ENCODE measurements around the gene CNGB1.
"Not testable (repeated sequence)": the region's sequence is repeated elsewhere in the genome, so short reads cannot be mapped to it uniquely, and the experiment has no call there.

CNGB1 gene

GRCh38 chr16:57929250-57929649 is 41.7 kb downstream of the CNGB1 start:
- Histone ChIP-seq H3K36me3 (ENCODE audit: insufficient read depth, low read length) (no peaks in the 10 kb centered on the region), H3K9ac (ENCODE audit: low read depth, low read length) (no peak overlapping the region), H3K9me3 (ENCODE audit: control insufficient read depth, insufficient read depth, low read length) (peaks cover 2% of the 10 kb centered on the region; the same call in 1 of the 2 replicates), H3K4me1 (ENCODE audit: insufficient read depth, low read length) (no peaks in the 10 kb centered on the region)

DNA sequence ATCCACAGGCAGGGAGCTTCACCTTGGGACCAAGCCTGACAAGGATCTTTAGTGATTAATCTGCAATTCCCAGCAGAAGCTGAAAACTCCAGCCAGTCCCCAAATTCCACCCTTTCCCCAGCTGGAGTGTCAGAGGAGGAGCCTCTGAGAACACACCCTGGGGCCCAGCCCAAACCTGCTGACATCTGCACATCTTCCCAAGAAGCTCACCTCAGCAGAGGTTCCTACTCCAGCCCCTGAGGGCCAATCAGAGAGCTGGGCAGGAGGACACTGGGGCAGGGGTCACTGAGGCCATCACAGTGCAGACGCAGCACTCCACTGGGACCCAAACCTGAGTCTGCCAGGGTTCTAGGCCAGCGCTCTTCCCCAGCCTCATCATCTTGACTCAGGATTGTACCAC is 44.9 kb downstream of the CNGB1 start:
- H3K4me1 ChIP-seq (ENCODE audit: insufficient read depth, low read length): no peaks in the 10 kb centered on the region
- H3K9ac ChIP-seq (ENCODE audit: low read depth, low read length): no peak overlapping the region

DNA sequence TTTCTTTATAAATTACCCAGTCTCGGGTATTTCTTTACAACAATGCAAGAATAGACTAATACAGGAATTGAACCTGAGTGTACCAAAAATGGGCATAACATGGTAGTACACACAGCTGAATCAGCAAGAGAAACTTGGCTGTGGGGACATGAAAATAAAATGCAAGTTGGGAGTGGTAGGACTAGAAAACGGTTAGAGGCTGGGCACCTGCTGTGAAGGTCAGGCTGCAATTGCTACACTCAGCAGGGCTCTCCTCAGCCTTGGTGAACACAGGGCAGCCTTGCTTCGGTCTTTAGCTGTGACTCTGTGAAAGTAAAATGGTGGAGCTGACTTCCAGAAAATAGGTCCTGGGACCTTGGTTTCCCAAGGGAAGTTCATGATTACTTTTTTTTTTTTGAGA is 45.6 kb downstream of the CNGB1 start:
- Histone ChIP-seq H3K9ac (ENCODE audit: low read depth, low read length) (no peak overlapping the region), H3K9me3 (ENCODE audit: control insufficient read depth, insufficient read depth, low read length) (peaks cover 2% of the 10 kb centered on the region; the same call in 1 of the 2 replicates), H3K4me1 (ENCODE audit: insufficient read depth, low read length) (no peaks in the 10 kb centered on the region), H3K36me3 (ENCODE audit: insufficient read depth, low read length) (no peaks in the 10 kb centered on the region)

More for the DNA sequence above, 44.9 kb downstream of the CNGB1 start:
- no peaks in the 10 kb centered on the region for H3K36me3 ChIP-seq (ENCODE audit: insufficient read depth, low read length)
- H3K9me3 ChIP-seq (ENCODE audit: control insufficient read depth, insufficient read depth, low read length): peaks cover 2% of the 10 kb centered on the region; the same call in 1 of the 2 replicates

GRCh38 chr16:57924514-57924913 is 46.4 kb downstream of the CNGB1 start:
- H3K9me3 ChIP-seq (ENCODE audit: control insufficient read depth, insufficient read depth, low read length): peaks cover under 1% of the 10 kb centered on the region; the same call in 1 of the 2 replicates
- no peak overlapping the region for H3K9ac ChIP-seq (ENCODE audit: low read depth, low read length)
- H3K36me3 ChIP-seq (ENCODE audit: insufficient read depth, low read length): no peaks in the 10 kb centered on the region
- no peaks in the 10 kb centered on the region for H3K4me1 ChIP-seq (ENCODE audit: insufficient read depth, low read length)

DNA sequence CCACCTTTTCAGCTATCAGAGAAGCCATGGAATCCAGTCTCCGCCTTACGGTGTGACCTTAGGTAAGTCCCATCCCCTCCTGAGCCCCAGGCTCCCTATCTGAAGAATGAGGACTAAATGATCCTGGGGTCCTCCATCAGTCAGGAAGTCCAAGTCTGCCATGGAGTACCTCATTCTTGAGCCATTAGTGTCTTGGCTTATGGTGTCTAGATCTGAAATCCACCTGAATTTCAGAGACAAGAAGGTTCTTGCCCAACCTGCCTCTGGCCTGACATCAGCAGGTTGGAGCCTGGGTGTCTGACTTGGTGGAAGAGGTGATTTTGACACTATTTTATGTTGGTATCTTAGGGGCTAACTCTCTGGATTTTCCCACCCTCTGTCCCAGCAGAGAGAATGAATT is 47.1 kb downstream of the CNGB1 start:
- H3K36me3 ChIP-seq (ENCODE audit: insufficient read depth, low read length): no peaks in the 10 kb centered on the region
- no peak overlapping the region for H3K9ac ChIP-seq (ENCODE audit: low read depth, low read length)
- no peaks in the 10 kb centered on the region for H3K4me1 ChIP-seq (ENCODE audit: insufficient read depth, low read length)
- no peaks in the 10 kb centered on the region for H3K9me3 ChIP-seq (ENCODE audit: control insufficient read depth, insufficient read depth, low read length)

DNA sequence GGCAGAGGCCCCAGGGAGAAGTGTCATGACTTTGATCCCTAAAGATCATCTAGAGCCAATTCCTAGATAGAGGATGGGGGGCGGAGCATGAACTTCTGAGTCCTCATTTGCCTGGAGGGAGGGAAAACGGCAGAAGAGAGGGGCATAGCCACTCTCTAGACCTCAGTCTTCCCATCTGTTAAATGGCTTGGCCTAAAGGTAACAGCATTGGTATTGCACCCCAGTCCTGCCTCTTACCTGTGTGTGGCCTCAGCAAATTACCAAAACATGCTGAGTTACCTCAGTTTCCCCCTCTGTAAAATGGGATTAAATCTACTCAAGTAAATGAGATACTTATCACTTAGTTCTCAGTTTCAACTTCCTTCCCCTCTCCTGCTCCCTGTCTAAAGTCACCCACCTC is 47.5 kb downstream of the CNGB1 start:
- no peaks in the 10 kb centered on the region for H3K9me3 ChIP-seq (ENCODE audit: control insufficient read depth, insufficient read depth, low read length)
- no peaks in the 10 kb centered on the region for H3K36me3 ChIP-seq (ENCODE audit: insufficient read depth, low read length)
- no peaks in the 10 kb centered on the region for H3K4me1 ChIP-seq (ENCODE audit: insufficient read depth, low read length)
- H3K9ac ChIP-seq (ENCODE audit: low read depth, low read length): no peak overlapping the region

GRCh38 chr16:57920880-57921229 is 50.1 kb downstream of the CNGB1 start:
- Histone ChIP-seq H3K9me3 (ENCODE audit: control insufficient read depth, insufficient read depth, low read length) (no peaks in the 10 kb centered on the region), H3K36me3 (ENCODE audit: insufficient read depth, low read length) (no peaks in the 10 kb centered on the region), H3K9ac (ENCODE audit: low read depth, low read length) (no peak overlapping the region), H3K4me1 (ENCODE audit: insufficient read depth, low read length) (no peaks in the 10 kb centered on the region)

GRCh38 chr16:57920215-57920879 is 50.6 kb downstream of the CNGB1 start:
- Histone ChIP-seq H3K4me1 (ENCODE audit: insufficient read depth, low read length) (no peaks in the 10 kb centered on the region), H3K9ac (ENCODE audit: low read depth, low read length) (no peak overlapping the region), H3K36me3 (ENCODE audit: insufficient read depth, low read length) (no peaks in the 10 kb centered on the region), H3K9me3 (ENCODE audit: control insufficient read depth, insufficient read depth, low read length) (no peaks in the 10 kb centered on the region)

DNA sequence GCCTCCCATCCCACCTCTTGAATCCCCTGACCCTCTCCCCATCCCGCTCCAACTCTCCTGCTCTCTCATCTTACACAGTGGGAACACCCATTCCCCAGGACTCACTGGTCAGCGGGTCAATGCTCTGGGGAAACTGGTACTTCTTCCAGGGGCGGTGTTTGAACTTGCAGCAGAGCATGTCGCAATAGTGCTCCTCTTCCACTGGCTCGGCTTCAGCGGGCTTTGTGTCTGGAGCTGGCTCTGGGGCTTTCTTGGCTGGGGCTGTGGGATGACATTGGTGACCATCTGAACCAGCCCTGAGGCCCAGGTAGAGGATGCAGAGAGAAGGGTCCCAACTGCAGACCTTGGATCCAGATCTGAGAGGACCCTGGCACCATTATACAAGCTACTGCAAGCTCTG is 51.9 kb downstream of the CNGB1 start:
- Histone ChIP-seq H3K4me1 (ENCODE audit: insufficient read depth, low read length) (no peaks in the 10 kb centered on the region), H3K36me3 (ENCODE audit: insufficient read depth, low read length) (no peaks in the 10 kb centered on the region), H3K9me3 (ENCODE audit: control insufficient read depth, insufficient read depth, low read length) (no peaks in the 10 kb centered on the region), H3K9ac (ENCODE audit: low read depth, low read length) (no peak overlapping the region)

GRCh38 chr16:57918444-57918843 is 52.5 kb downstream of the CNGB1 start:
- H3K4me1 ChIP-seq (ENCODE audit: insufficient read depth, low read length): no peaks in the 10 kb centered on the region
- no peaks in the 10 kb centered on the region for H3K9me3 ChIP-seq (ENCODE audit: control insufficient read depth, insufficient read depth, low read length)
- no peak overlapping the region for H3K9ac ChIP-seq (ENCODE audit: low read depth, low read length)
- H3K36me3 ChIP-seq (ENCODE audit: insufficient read depth, low read length): no peaks in the 10 kb centered on the region

GRCh38 chr16:57917929-57918328 is 53.0 kb downstream of the CNGB1 start:
- H3K36me3 ChIP-seq (ENCODE audit: insufficient read depth, low read length): not testable (repeated sequence)

DNA sequence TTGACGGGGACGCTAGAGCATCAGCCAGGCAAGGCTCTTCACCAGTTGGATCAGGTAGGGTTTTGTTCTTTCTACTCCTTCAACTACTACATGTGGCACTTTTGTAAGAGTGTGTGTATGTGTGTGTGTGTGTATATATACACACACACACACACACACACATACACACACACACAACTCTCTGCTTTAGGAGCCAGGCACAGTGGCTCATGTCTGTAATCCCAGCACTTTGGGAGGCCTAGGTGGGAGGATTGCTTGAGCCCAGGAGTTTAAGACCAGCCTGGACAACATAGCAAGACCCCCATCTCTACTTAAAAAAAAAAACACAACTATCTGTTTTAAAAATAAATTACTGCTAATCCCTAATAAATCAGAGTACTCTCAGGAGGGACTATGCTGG is 53.4 kb downstream of the CNGB1 start:
- H3K36me3 ChIP-seq (ENCODE audit: insufficient read depth, low read length); H3K9ac ChIP-seq (ENCODE audit: low read depth, low read length); H3K9me3 ChIP-seq (ENCODE audit: control insufficient read depth, insufficient read depth, low read length); H3K4me1 ChIP-seq (ENCODE audit: insufficient read depth, low read length): not testable (repeated sequence)

More at GRCh38 chr16:57917929-57918328, 53.0 kb downstream of the CNGB1 start:
- not testable (repeated sequence) for H3K9me3 ChIP-seq (ENCODE audit: control insufficient read depth, insufficient read depth, low read length); H3K4me1 ChIP-seq (ENCODE audit: insufficient read depth, low read length); H3K9ac ChIP-seq (ENCODE audit: low read depth, low read length)

DNA sequence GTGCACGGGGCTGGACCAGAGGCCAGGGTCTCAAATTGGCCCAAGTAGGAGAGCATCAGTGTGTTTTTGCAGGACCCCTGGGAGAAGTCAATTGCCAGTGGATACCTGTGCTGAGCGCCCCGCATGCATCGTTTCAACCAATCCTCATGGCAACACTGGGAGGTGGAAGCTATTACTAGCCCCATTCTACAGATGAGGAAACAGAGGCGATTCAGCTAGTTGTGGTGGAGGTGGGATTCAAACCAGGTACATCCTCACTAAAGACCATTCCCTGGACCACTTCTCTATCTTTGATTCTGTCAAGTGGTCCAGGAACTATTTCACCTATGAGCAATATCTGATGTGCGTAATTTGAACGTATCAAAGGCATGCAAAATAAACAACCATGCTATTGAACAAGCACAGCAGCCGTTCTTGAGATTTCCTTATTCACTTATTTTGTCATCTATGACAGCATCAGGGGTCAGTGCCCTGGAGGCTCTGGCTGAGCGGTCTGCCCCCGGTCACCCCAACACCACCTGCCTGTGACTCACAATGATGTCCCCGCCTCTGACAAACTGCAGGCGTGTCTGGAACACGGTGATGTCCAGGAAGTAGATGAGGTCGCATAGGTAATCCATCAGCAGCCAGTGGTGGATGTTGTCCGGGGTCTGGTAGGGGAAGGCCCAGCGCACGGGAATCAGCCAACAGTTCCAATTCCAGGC is 54.0 kb downstream of the CNGB1 start:
- no peak overlapping the region for H3K9ac ChIP-seq (ENCODE audit: low read depth, low read length)

GRCh38 chr16:57915811-57916488 is 55.0 kb downstream of the CNGB1 start:
- H3K36me3 ChIP-seq (ENCODE audit: insufficient read depth, low read length): no peaks in the 10 kb centered on the region

More for the DNA sequence above, 54.0 kb downstream of the CNGB1 start:
- Histone ChIP-seq H3K4me1 (ENCODE audit: insufficient read depth, low read length) (peaks cover 8% of the 10 kb centered on the region), H3K9me3 (ENCODE audit: control insufficient read depth, insufficient read depth, low read length) (no peaks in the 10 kb centered on the region), H3K36me3 (ENCODE audit: insufficient read depth, low read length) (no peaks in the 10 kb centered on the region)

DNA sequence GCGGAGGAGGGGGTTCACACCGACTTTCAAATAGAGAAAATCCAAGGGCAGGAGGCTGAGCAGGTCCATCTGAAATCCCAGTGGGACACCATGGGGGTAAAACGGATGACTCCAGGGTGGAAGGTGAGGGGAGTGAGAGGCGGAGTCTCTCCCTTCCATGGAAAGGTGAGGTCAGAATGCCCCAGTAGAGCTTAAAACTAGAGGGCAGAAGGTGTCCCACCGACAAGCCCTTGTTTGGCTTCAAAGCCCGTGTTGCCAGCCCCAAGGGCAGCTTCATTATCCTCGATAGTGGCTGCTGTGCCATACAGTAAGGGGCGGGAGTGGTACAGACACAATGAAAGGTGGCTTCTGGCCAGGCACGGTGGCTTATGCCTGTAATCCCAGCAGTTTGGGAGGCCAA is 55.7 kb downstream of the CNGB1 start:
- Histone ChIP-seq H3K36me3 (ENCODE audit: insufficient read depth, low read length) (no peaks in the 10 kb centered on the region), H3K9me3 (ENCODE audit: control insufficient read depth, insufficient read depth, low read length) (no peaks in the 10 kb centered on the region), H3K4me1 (ENCODE audit: insufficient read depth, low read length) (peaks cover 12% of the 10 kb centered on the region), H3K9ac (ENCODE audit: low read depth, low read length) (no peak overlapping the region)

More at GRCh38 chr16:57915811-57916488, 55.0 kb downstream of the CNGB1 start:
- Histone ChIP-seq H3K9me3 (ENCODE audit: control insufficient read depth, insufficient read depth, low read length) (no peaks in the 10 kb centered on the region), H3K9ac (ENCODE audit: low read depth, low read length) (no peak overlapping the region), H3K4me1 (ENCODE audit: insufficient read depth, low read length) (peaks cover 12% of the 10 kb centered on the region)
